D341Med (cell line): ENCODE results near the gene ST6GALNAC5.

Source experiments
- DNase-seq: peaks from one replicate; pipeline ENCODE4 v3.0.0; 2012; ENCODE audit warnings: low spot score

The ST6GALNAC5 gene

DNA sequence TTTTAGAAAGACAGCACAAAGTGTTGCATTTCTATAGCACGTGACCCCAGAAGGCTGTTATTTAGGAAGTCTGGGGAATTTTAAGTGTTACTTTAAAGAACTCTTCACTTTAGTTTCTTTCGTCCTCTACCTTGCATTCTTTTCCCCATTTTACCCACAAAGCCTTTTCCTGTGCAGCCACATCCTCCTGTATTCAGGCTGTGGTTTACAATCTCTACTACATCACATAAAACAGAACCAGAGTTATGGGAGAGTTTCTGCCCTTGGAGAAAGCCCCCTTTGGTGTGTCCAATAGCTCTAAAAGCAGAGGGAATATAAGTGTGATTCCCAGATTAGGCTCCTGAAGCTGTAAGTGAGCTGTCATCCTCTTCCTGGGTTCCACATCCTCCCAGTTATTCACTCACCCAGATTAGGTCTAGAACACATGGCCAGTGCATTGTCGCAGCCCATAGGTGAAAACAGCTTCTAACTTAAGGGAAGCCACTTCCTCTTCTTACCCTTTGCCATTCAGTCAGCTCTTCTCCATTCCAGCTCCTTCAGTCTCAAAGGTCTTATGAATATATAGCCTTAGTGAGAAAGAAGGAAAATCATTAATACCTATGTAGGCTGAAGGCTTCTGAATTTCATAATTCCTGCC, 180.8 kb downstream of the ST6GALNAC5 start:
- no peak for DNase-seq

DNA sequence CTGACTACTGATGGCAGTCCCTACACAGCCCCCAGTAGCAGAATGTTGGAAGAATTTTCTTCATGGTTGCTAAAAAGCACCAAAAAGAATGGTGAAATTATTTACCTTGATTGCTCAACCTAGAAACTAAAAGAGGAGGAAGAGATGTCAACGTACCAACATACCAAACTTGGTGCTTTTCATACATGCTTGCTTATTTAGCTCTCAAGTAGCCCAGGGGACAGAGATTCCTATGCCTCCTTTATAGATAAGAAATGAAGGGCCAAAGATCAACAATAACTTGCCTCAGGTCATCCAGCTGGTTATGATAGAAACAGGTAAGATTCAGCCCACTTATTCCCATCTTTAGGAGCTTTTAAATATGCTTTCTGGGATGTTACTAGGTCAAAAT, 181.3 kb downstream of the ST6GALNAC5 start:
- no peak for DNase-seq

DNA sequence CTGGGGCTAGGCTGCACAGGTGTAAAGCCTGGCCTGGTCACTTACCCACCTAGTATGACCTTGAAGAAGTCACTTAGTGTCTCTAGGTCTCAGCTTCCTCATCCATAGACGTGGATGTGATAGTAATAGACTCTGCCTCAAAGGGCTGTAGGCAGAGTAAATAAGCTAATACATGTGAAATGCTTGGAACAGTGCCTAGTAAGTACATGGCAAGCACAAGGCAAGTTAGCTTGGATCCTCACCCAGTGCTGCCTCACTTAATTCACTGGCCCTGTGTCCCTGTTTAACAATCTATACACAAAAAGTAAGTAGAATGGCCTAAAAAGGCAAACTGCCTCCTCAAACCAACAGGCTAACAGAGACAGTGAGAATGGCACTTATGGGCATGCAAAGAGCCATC, 184.1 kb downstream of the ST6GALNAC5 start:
- DNase-seq, result no peak

DNA sequence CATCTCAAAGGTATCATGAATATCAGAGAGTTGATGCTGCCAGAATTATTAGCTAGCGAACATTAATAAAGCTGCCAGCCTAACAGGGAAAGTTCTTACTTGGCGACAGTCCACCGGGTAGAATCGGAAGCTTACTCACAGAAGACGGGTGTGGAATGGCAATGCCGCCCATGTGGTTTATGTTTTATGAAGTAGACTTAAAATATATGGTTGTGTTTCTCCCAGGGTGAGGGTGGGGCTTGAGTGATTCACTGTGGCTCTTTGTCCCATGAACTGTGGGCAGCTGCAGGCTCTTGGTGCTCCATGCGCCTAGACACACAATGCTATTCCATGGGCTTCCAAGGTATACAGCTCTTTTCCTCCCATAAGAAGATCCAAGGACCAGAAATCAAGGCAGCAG, 189.2 kb downstream of the ST6GALNAC5 start:
- no peak for DNase-seq

DNA sequence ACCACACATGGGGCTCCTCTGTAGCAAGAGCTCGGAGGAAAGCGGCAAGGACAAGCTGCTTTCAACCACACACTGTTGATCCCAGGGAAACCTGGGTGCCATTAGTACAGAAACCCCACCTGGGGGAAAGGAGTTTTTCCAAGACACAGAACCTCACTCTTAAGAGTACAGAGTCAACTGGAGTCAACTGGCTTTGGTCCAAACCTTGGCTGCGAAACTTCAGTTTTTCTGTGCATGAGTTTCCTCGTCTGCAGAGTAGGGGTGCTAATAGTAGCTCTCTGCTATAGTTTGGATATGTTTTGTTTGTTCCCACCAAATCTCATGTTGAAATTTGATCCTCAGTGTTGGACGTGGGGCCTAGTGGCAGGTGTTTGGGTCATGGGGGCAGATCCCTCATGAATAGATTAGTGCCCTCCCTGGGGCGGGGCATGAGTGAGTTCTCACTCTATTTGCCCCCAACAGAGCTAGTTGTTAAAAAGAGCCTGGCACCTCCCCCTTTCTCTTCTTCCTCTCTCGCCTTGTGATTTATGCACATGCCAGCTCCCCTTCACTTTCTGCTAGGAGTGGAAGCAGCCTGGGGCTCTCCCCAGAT, 190.8 kb downstream of the ST6GALNAC5 start:
- no peak for DNase-seq

DNA sequence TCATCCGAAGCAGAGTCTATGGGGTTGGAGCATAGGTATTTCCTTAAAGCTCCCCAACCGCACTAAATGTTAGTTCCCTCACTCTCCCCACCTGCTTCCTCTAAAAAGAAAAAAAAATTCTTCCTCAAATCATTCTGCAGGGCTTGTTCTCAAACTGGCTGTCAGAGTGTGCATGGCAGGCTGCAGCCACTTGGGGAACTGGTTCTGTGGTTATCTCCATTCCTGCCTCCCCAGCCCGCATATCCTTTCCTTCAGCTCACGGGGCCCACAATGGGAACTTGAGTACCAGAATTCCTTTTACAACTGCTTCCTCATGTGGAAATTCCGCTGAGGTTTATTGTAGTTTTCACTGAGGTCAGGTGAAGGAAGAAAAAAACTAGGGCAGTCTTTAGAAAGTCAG, 192.7 kb downstream of the ST6GALNAC5 start:
- no peak for DNase-seq

DNA sequence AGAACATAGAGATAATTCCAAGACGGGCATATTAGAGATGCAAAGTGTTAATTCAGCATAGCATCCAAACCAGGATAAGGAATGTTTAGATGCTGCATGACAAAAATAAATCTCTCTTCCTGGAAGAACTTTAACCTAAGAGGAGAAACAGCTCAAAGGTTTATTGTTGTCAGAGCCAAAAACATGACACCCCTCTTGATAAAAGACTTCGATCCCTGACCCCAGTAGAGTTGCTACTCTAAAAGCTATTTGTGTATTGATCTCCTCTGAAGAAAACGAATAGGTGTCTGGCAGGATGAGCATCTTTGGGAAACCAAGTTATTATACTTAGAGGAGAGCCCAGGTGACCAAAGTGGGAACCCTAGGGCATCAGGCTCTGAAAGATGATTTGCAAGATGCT, 193.9 kb downstream of the ST6GALNAC5 start:
- DNase-seq, result no peak

DNA sequence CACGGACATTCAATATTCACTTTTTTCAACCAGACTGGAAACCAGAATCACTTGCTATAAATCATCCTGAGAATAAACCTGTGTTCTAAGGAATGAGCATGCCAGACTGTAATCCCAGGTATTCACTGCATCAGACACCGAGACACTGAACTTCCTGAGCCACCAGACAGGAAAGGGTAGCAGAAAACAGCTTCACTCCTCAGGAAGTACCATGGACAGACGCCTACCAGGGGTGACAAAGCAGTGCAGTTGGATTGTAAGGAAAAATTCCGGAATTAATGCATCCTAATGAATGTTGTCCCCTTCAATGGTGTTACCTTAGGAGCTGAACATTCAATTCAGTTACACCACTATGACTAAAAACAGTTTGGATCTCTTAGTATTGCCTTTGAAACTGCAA, 195.8 kb downstream of the ST6GALNAC5 start:
- no peak for DNase-seq

DNA sequence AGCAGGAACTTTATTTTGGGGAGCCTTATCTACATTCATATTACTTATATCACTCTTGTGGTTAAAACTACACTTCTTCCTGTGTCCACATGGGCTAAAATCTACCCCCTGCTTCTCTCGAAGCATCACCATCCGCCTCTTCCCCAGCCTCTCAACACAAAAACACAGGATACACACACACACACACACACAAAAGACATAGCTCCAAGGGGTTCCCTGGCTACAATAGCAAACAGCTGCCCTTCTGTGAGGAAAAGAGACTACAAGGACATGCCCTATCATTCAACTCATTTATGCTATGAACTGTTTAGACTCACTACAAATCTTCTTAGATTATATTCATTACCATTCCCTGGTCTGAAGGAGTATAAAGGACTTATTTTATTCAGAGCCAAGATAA, 197.0 kb downstream of the ST6GALNAC5 start:
- no peak for DNase-seq

DNA sequence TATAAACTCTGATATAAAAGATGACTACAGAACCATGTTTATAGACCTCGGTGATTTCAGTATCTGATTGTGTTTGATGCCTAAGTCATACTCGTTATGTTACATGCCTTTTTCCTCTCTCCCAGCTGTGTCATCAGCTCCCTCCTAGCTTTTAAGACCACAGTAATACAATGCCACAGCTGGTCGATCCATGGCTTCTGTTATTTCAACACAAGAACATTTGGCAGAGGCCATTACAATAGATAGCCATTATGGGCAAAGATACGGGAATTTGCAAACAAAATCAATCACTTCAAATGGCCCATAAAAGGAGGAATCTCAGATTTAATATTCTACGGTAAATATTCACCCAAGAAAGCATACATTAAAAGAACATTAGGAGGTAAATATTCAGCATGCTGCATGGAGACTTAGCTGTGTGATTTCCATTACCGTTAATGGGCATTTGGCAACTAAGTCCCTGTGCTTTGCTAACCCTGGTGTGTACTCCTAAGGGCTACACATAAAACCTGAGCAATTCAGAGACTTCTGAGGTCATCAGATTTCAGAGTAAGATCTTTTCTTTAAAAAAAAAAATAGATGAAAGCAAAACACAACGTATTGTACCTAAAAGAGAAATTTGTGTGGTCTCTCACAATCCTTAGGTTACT, 198.5 kb downstream of the ST6GALNAC5 start:
- DNase-seq, result no peak

DNA sequence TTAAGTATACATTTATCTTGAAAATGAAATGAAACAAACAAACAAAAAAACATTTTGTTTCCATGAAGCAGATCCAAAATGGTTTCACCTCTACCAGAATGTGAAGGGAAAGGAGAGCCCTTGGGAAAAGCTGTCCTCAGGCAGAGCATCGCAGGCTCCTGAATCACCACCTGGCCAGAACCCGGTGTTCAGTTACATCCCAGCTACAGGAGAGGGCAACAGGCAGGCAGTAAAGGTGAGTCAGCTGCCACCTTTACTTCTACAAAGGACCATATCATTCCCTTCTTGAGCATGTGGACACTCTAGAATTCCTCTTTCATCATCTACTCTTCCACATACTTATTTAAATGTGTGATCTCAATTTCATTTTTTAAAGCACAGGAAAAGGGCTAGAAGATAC, 200.7 kb downstream of the ST6GALNAC5 start:
- DNase-seq, result no peak

DNA sequence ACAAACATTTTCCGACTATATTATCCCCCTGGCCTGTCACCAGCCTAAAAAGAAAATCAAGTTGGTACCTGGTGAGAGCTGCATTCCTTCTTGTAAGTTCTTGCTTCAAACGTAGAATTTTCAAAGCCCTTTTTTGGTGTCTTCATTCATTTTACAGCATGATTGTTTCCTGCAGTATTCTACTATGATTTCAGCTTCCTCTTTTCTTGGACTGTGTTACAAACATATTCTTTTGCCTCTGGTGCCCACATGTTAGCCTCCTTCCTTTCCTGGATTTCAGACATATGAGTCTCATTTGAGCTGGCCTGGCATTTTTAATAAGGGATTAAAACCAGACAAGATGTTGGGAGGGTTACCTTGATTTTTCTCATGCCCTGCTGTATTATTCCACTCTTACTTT, 209.5 kb downstream of the ST6GALNAC5 start:
- DNase-seq, result no peak

DNA sequence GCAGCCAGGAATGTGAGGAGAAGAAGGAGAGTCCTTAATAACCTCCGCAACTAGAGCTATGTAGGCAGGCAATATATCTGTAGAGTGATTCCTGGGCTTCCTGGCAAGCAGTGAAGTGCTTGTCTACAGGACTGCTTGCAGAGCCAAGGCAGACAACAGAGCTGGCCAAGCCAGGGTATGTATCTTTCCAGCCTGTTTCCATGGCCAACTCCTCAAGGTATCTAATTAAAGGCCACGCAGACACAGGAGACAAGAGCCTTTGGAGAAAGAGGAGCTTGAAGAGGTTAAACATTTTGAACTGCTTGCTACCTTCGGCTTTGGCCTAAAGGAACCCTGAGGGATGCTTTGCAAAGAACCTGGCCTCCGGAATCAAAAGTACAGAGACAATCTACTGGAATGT, 214.6 kb downstream of the ST6GALNAC5 start:
- no peak for DNase-seq

DNA sequence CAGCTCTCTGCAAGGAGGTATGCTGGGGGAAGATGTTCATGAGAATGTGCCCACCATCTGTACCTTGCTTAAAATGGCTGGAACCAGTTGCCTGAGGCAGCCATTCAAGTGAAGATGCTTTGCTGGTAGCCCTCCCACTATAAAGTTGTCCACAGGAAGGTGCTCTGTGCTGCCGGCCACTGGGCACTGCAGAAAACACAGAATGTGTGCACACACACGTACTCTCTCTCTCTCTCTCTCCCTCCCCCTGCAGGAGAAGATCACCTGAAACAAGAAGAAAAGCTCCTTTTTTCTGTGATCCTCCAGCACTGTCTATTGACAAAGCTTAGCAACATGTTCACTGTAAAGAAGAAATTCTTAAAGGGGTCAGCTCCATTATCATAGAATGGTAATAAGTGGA, 217.2 kb downstream of the ST6GALNAC5 start:
- DNase-seq, result no peak

DNA sequence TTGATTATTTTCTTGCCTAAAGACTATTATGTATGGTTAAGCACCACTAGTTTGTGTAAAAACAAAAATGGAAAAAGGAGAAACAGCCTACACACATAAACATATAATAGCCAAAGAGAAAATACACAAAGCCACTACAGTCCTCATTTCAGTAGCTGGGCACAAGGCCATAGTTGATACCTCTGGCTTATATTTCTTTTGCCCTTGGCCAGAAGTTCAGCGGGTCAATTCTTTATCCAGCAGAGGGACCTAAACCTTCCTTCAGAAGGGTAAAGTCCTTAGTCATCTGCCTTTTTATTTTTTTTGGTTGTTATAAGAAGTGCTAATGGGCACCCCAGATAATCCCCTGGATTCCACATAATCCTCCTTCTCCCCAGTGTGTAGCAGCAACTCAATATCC, 217.8 kb downstream of the ST6GALNAC5 start:
- peak; percentile 32 for DNase-seq

DNA sequence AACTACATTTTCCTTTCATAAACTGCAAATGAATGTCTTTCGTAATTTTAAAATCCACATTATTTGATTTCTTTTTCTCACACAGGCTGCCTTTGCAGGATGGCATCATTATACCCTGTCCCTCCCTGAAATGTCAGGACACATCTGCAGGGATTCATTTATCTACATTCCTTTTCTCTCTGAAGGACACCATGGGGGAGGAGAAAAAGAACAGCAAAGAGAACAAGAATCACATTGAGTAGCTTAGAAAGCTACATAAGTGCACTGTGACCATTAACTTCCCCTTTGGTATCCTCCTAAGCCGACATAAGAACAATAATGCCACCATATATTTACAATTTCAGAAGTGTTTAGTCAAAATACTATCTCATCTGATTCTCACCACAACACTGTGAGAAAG, 222.5 kb downstream of the ST6GALNAC5 start:
- no peak for DNase-seq

DNA sequence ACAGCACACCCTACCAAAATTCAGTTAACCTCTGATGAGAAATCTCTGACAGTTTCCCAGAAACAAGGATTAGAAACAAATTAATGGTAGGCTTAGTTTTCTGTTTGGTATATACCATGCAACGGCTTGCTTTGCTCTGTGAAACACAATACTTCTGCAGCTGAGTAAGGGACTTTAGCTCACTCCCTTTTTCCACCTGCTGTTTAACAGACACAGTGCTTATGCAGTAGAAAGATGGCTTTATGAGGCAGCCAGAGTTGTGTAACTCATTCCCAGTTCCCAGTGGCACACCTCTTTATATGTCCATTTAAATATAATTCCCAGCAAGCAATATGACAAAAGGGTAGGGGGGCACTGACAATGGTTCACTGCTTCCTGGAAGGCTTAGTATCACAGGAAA, 228.0 kb downstream of the ST6GALNAC5 start:
- DNase-seq, result no peak

DNA sequence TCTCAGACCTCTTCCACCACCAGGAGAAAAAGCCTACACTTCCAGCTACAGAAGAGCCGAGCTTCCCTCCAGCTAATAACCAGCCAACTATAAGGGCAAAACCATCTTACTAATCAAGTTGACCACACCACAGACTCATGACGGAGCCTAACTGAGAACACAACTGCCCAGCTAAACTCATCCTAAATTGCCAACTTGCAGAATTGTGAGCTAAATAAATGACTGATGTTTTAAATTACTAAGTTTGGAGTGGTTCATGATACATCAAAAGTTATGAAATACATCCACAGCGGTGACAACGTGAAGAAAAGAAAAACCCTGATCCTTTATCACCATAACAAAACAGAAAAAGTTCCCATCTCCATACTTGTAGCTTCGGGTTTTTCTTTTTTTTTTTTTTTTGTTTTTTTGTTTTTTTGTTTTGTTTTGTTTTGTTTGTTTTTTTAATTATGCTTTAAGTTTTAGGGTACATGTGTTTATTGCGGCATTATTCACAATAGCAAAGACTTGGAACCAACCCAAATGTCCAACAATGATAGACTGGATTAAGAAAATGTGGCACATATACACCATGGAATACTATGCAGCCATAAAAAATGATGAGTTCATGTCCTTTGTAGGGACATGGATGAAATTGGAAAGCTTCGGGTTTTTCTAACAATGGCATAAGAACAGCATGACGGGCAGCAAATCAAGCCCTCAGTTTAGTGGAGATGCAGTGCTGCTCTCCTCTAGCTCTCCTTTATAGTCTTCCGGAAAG, 229.4 kb downstream of the ST6GALNAC5 start:
- DNase-seq, result no peak

DNA sequence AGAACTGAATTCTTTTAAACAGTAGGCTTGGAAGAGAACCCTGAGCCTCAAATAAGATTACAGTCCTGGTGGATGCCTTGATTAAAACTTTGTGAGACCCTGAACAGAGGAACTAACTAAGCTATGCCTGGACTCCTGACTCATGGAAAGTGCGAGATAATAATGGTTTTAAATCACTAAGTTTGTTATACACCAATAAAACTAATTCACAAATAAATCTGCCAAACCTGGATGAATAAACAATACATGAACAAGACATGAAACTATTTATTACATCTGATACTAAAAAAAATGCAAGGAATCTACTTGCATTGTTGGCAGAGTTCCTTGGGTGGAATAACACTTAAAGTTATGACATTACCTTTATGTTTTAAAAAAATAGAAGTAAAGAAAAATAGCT, 233.6 kb downstream of the ST6GALNAC5 start:
- DNase-seq, result no peak

DNA sequence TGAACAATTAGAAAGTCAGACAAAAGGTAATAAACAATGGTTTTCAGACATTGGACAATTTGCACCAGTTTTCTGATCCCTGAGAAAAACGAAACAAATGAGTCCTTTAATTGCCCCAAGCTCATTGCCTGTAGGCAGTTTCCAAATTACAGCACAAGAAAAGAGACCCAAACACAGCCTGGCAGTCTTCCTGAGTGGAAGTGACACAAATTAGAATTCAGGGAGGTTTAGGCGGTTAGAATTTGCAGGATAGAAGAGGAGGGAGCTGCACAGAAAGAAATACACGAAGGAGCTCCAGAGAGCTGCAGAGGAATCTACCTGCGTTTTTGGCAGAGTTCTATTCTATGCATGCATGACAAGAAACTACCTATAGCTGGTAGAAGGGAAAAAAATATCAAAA, 236.2 kb downstream of the ST6GALNAC5 start:
- DNase-seq, result no peak

DNA sequence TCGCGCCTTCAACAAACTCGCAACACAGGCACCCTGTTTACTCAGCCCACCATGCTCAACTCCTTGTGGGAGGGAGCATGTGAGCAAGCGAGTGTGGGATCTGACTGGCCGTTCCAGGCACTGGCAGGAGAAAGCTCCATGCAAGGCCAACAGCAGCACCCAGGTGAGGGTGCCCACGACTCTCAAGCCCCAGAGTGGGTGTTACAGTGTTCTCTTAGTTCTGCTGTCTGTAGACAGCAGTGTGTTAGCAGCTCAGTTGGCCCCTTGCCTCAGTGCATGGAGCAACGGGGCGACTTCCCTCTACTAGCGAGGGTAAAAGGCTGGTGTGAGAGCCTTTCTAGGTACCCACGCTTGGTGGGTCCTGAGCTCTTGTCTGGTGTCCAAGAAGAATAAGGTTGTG, 237.4 kb downstream of the ST6GALNAC5 start:
- no peak for DNase-seq
